ENCODE measurements around the gene CCSER1.
"Not testable (repeated sequence)": the region's sequence is repeated elsewhere in the genome, so short reads cannot be mapped to it uniquely, and the experiment has no call there.

CCSER1 gene

GRCh38 chr4:90306810-90307209, 179.6 kb downstream of the CCSER1 start:
- Mint-ChIP-seq H3K4me1 (ENCODE audit: low read depth in 2 of 2) (no peaks in the 10 kb centered on the region), H3K27ac (no peak overlapping the region), H3K4me3 (no peak overlapping the region), H3K36me3 (ENCODE audit: insufficient read depth) (no peaks in the 10 kb centered on the region), H3K9me3 (peaks cover 4 to 7% of the 10 kb centered on the region in 2 donors), H3K27me3 (no peaks in the 10 kb centered on the region)
- ATAC-seq (replicated peaks) (no peak), DNase-seq (no peak)

- not testable (repeated sequence) for H3K4me3 Mint-ChIP-seq; DNase-seq; H3K36me3 Mint-ChIP-seq (ENCODE audit: insufficient read depth); H3K4me1 Mint-ChIP-seq (ENCODE audit: low read depth in 2 of 2); H3K9me3 Mint-ChIP-seq; ATAC-seq (replicated peaks); H3K27me3 Mint-ChIP-seq; H3K27ac Mint-ChIP-seq
These were observed 189.9 kb downstream of the CCSER1 start for GRCh38 chr4:90317140-90317539.

- H3K27ac Mint-ChIP-seq = no peak overlapping the region
- H3K9me3 Mint-ChIP-seq = no peaks in the 10 kb centered on the region
These were observed 190.6 kb downstream of the CCSER1 start for GRCh38 chr4:90317785-90318184.

GRCh38 chr4:90318193-90318592, 191.0 kb downstream of the CCSER1 start:
- Mint-ChIP-seq H3K4me3 (no peak overlapping the region), H3K9me3 (no peaks in the 10 kb centered on the region), H3K36me3 (ENCODE audit: insufficient read depth) (no peaks in the 10 kb centered on the region), H3K27ac (no peak overlapping the region), H3K4me1 (ENCODE audit: low read depth in 2 of 2) (no peaks in the 10 kb centered on the region), H3K27me3 (no peaks in the 10 kb centered on the region)
- ATAC-seq (replicated peaks) = no peak
- DNase-seq = no peak

More at GRCh38 chr4:90317785-90318184, 190.6 kb downstream of the CCSER1 start:
- no peaks in the 10 kb centered on the region for H3K27me3 Mint-ChIP-seq
- H3K36me3 Mint-ChIP-seq (ENCODE audit: insufficient read depth) = no peaks in the 10 kb centered on the region
- ATAC-seq (replicated peaks) = no peak
- H3K4me3 Mint-ChIP-seq = no peak overlapping the region
- H3K4me1 Mint-ChIP-seq (ENCODE audit: low read depth in 2 of 2) = no peaks in the 10 kb centered on the region
- no peak for DNase-seq

- Mint-ChIP-seq H3K27ac (no peak overlapping the region), H3K4me3 (no peak overlapping the region), H3K9me3 (peaks cover 3 to 16% of the 10 kb centered on the region in 2 donors), H3K4me1 (ENCODE audit: low read depth in 2 of 2) (no peaks in the 10 kb centered on the region), H3K36me3 (ENCODE audit: insufficient read depth) (no peaks in the 10 kb centered on the region), H3K27me3 (no peaks in the 10 kb centered on the region)
- no peak for DNase-seq
- no peak for ATAC-seq (replicated peaks)
These were observed 201.4 kb downstream of the CCSER1 start for GRCh38 chr4:90328558-90328957.

- Mint-ChIP-seq H3K27me3 (no peaks in the 10 kb centered on the region), H3K4me1 (ENCODE audit: low read depth in 2 of 2) (no peaks in the 10 kb centered on the region), H3K36me3 (ENCODE audit: insufficient read depth) (no peaks in the 10 kb centered on the region), H3K9me3 (peaks cover 5 to 16% of the 10 kb centered on the region in 2 donors), H3K27ac (no peak overlapping the region), H3K4me3 (no peak overlapping the region)
- no peak for ATAC-seq (replicated peaks)
- DNase-seq = no peak
These were observed 203.4 kb downstream of the CCSER1 start for GRCh38 chr4:90330546-90330945.

GRCh38 chr4:90345549-90346215, 218.5 kb downstream of the CCSER1 start:
- Mint-ChIP-seq H3K27ac (no peak overlapping the region), H3K4me1 (ENCODE audit: low read depth in 2 of 2) (no peaks in the 10 kb centered on the region), H3K36me3 (ENCODE audit: insufficient read depth) (no peaks in the 10 kb centered on the region), H3K4me3 (no peak overlapping the region), H3K27me3 (no peaks in the 10 kb centered on the region), H3K9me3 (peaks cover 0 to 2% of the 10 kb centered on the region in 2 donors)
- ATAC-seq (replicated peaks) = no peak
- no peak for DNase-seq

- no peak overlapping the region for H3K27ac Mint-ChIP-seq
- no peaks in the 10 kb centered on the region for H3K9me3 Mint-ChIP-seq
- ATAC-seq (replicated peaks) = no peak
- H3K4me1 Mint-ChIP-seq (ENCODE audit: low read depth in 2 of 2) = no peaks in the 10 kb centered on the region
- no peaks in the 10 kb centered on the region for H3K36me3 Mint-ChIP-seq (ENCODE audit: insufficient read depth)
- H3K4me3 Mint-ChIP-seq = no peak overlapping the region
- no peaks in the 10 kb centered on the region for H3K27me3 Mint-ChIP-seq
- DNase-seq = no peak
These were observed 222.4 kb downstream of the CCSER1 start for GRCh38 chr4:90349636-90350035.

GRCh38 chr4:90357117-90357710, 230.0 kb downstream of the CCSER1 start:
- Mint-ChIP-seq H3K27ac (no peak overlapping the region), H3K4me1 (ENCODE audit: low read depth in 2 of 2) (no peaks in the 10 kb centered on the region), H3K36me3 (ENCODE audit: insufficient read depth) (no peaks in the 10 kb centered on the region), H3K9me3 (peaks cover 0 to 1% of the 10 kb centered on the region in 2 donors), H3K27me3 (no peaks in the 10 kb centered on the region), H3K4me3 (no peak overlapping the region)
- no peak for ATAC-seq (replicated peaks)
- DNase-seq = no peak

GRCh38 chr4:90375081-90375480, 247.9 kb downstream of the CCSER1 start:
- Mint-ChIP-seq H3K4me3 (no peak overlapping the region), H3K4me1 (ENCODE audit: low read depth in 2 of 2) (no peaks in the 10 kb centered on the region), H3K9me3 (peaks cover 0 to 7% of the 10 kb centered on the region in 2 donors), H3K36me3 (ENCODE audit: insufficient read depth) (no peaks in the 10 kb centered on the region), H3K27me3 (no peaks in the 10 kb centered on the region), H3K27ac (no peak overlapping the region)
- DNase-seq (no peak), ATAC-seq (replicated peaks) (no peak)

GRCh38 chr4:90393215-90393614, 266.0 kb downstream of the CCSER1 start:
- Mint-ChIP-seq H3K36me3 (ENCODE audit: insufficient read depth) (no peaks in the 10 kb centered on the region), H3K27me3 (no peaks in the 10 kb centered on the region), H3K27ac (no peak overlapping the region), H3K4me3 (no peak overlapping the region), H3K9me3 (peaks cover 0 to 2% of the 10 kb centered on the region in 2 donors), H3K4me1 (ENCODE audit: low read depth in 2 of 2) (no peaks in the 10 kb centered on the region)
- no peak for ATAC-seq (replicated peaks)
- no peak for DNase-seq

GRCh38 chr4:90403781-90404180, 276.6 kb downstream of the CCSER1 start:
- ATAC-seq (replicated peaks) (no peak), DNase-seq (no peak)
- no peaks in the 10 kb centered on the region for H3K4me1 Mint-ChIP-seq (ENCODE audit: low read depth in 2 of 2)
- peaks cover 4 to 8% of the 10 kb centered on the region in 2 donors for H3K9me3 Mint-ChIP-seq
- H3K4me3 Mint-ChIP-seq = no peak overlapping the region
- H3K27me3 Mint-ChIP-seq = no peaks in the 10 kb centered on the region
- no peaks in the 10 kb centered on the region for H3K36me3 Mint-ChIP-seq (ENCODE audit: insufficient read depth)
- no peak overlapping the region for H3K27ac Mint-ChIP-seq

- H3K4me3 Mint-ChIP-seq; DNase-seq; H3K36me3 Mint-ChIP-seq (ENCODE audit: insufficient read depth); H3K27ac Mint-ChIP-seq; H3K9me3 Mint-ChIP-seq; H3K4me1 Mint-ChIP-seq (ENCODE audit: low read depth in 2 of 2); H3K27me3 Mint-ChIP-seq; ATAC-seq (replicated peaks): not testable (repeated sequence)
These were observed 280.7 kb downstream of the CCSER1 start for GRCh38 chr4:90407897-90408296.

GRCh38 chr4:90412786-90413185, 285.6 kb downstream of the CCSER1 start:
- not testable (repeated sequence) for H3K27ac Mint-ChIP-seq

More at GRCh38 chr4:90412786-90413185, 285.6 kb downstream of the CCSER1 start:
- H3K4me1 Mint-ChIP-seq (ENCODE audit: low read depth in 2 of 2); ATAC-seq (replicated peaks); H3K36me3 Mint-ChIP-seq (ENCODE audit: insufficient read depth); H3K4me3 Mint-ChIP-seq; H3K27me3 Mint-ChIP-seq; H3K9me3 Mint-ChIP-seq; DNase-seq: not testable (repeated sequence)

Data from effector memory CD8-positive, alpha-beta T cell (primary cell).